H9 (cell line): ENCODE data around the gene ERFL. TPM values are rescaled to one million over a fixed set of nuclear protein-coding genes. Genes with fewer than 3 reads are reported as not detected.

Source experiments
- DNase-seq: peaks from one replicate; pipeline ENCODE4 v3.0.0-alpha.2; 2017
- H2AFZ ChIP-seq: one replicate; pipeline ENCODE4 v1.6.1; 2013; ENCODE audit warnings: mild to moderate bottlenecking, low read length, control low read depth, moderate library complexity
- H2AK5ac ChIP-seq: 2 replicates; pipeline ENCODE4 v1.6.1; 2013; ENCODE audit warnings: low read length, control low read depth, mixed read lengths; ENCODE audit not compliant: insufficient read length
- H2BK120ac ChIP-seq: one replicate; pipeline ENCODE4 v1.6.1; 2013; ENCODE audit warnings: low read depth, mild to moderate bottlenecking, low read length, control low read depth, inconsistent platforms; ENCODE audit not compliant: poor library complexity, severe bottlenecking
- H2BK12ac ChIP-seq: 2 replicates; pipeline ENCODE4 v1.6.1; 2013; ENCODE audit warnings: low read length, control low read depth, mixed read lengths, low read depth; ENCODE audit not compliant: insufficient read length
- H2BK15ac ChIP-seq: 2 replicates; pipeline ENCODE4 v1.6.1; 2013; ENCODE audit warnings: low read depth, low read length, control low read depth
- H2BK20ac ChIP-seq: one replicate; pipeline ENCODE4 v1.6.1; 2013; ENCODE audit warnings: low read depth, mild to moderate bottlenecking, low read length, control low read depth, inconsistent platforms; ENCODE audit not compliant: poor library complexity, severe bottlenecking
- H2BK5ac ChIP-seq: 2 replicates; pipeline ENCODE4 v1.6.1; 2013; ENCODE audit warnings: low read length, control low read depth, mixed read lengths; ENCODE audit not compliant: insufficient read length
- H3K14ac ChIP-seq: 2 replicates; pipeline ENCODE4 v1.6.1; 2013; ENCODE audit warnings: low read length, control low read depth; ENCODE audit not compliant: insufficient read depth
- H3K18ac ChIP-seq: 2 replicates; pipeline ENCODE4 v1.6.1; 2013; ENCODE audit warnings: low read depth, mild to moderate bottlenecking, mixed read lengths, low read length, control low read depth; ENCODE audit not compliant: insufficient read length
- H3K23ac ChIP-seq: 2 replicates; pipeline ENCODE4 v1.6.1; 2013; ENCODE audit warnings: low read length, control low read depth, mixed read lengths, low read depth; ENCODE audit not compliant: insufficient read length
- H3K23me2 ChIP-seq: 2 replicates; pipeline ENCODE4 v1.6.1; 2013; ENCODE audit warnings: low read depth, mild to moderate bottlenecking, mixed read lengths, low read length, control low read depth; ENCODE audit not compliant: insufficient read length, poor library complexity, severe bottlenecking
- H3K27ac ChIP-seq: 2 replicates; pipeline ENCODE4 v1.5.1; 2013; ENCODE audit warnings: low read length, control low read depth, mixed read lengths, low read depth; ENCODE audit not compliant: insufficient read length
- H3K27me3 ChIP-seq: 2 replicates; pipeline ENCODE4 v1.6.1; 2013; ENCODE audit warnings: low read length, control low read depth, inconsistent platforms; ENCODE audit not compliant: insufficient read depth
- H3K4ac ChIP-seq: 2 replicates; pipeline ENCODE4 v1.6.1; 2013; ENCODE audit warnings: low read depth, mild to moderate bottlenecking, control low read depth, inconsistent platforms, low read length, moderate library complexity
- H3K4me1 ChIP-seq: 2 replicates; pipeline ENCODE4 v1.6.1; 2013; ENCODE audit warnings: low read length, control low read depth, inconsistent platforms; ENCODE audit not compliant: insufficient read depth
- H3K4me2 ChIP-seq: 2 replicates; pipeline ENCODE4 v1.6.1; 2013; ENCODE audit warnings: low read length, control low read depth, mixed read lengths; ENCODE audit not compliant: insufficient read length, insufficient read depth
- H3K56ac ChIP-seq: 2 replicates; pipeline ENCODE4 v1.6.1; 2013; ENCODE audit warnings: low read depth, mild to moderate bottlenecking, mixed read lengths, low read length, control low read depth; ENCODE audit not compliant: insufficient read length
- H3K79me1 ChIP-seq: 2 replicates; pipeline ENCODE4 v1.6.1; 2013; ENCODE audit warnings: low read depth, mild to moderate bottlenecking, moderate library complexity, low read length, control low read depth, inconsistent platforms; ENCODE audit not compliant: insufficient read depth, poor library complexity, severe bottlenecking
- H3K79me2 ChIP-seq: 2 replicates; pipeline ENCODE4 v1.6.1; 2013; ENCODE audit warnings: low read length, control low read depth, inconsistent platforms; ENCODE audit not compliant: insufficient read depth
- H3K9ac ChIP-seq: 2 replicates; pipeline ENCODE4 v1.6.1; 2013; ENCODE audit warnings: low read length, control low read depth, mixed read lengths; ENCODE audit not compliant: insufficient read length; ENCODE audit errors: extremely low read depth
- H3K9me3 ChIP-seq: one replicate; pipeline ENCODE4 v1.6.1; 2013; ENCODE audit warnings: low read depth, low read length, inconsistent platforms; ENCODE audit not compliant: control insufficient read depth
- H3T11ph ChIP-seq: one replicate; pipeline ENCODE4 v1.6.1; 2013; ENCODE audit warnings: mild to moderate bottlenecking, low read length, control low read depth, inconsistent platforms
- H4K20me1 ChIP-seq: one replicate; pipeline ENCODE4 v1.6.1; 2013; ENCODE audit not compliant: control insufficient read depth, insufficient read length, insufficient read depth
- H4K5ac ChIP-seq: 2 replicates; pipeline ENCODE4 v1.6.1; 2013; ENCODE audit warnings: low read depth, mild to moderate bottlenecking, mixed read lengths, low read length, control low read depth; ENCODE audit not compliant: insufficient read length
- H4K8ac ChIP-seq: replicated peaks from 2 replicates; pipeline ENCODE4 v1.6.1; 2013; ENCODE audit warnings: low read length, control low read depth, mixed read lengths, low read depth; ENCODE audit not compliant: insufficient read length
- H4K91ac ChIP-seq: 2 replicates; pipeline ENCODE4 v1.6.1; 2013; ENCODE audit warnings: low read depth, mild to moderate bottlenecking, moderate library complexity, mixed read lengths, low read length, control low read depth; ENCODE audit not compliant: insufficient read length
- H3K27ac Mint-ChIP-seq, 3 experiments: 2 replicates in 2 of 3; 3 replicates in 1 of 3; pipeline ENCODE4 v1.8.0; 2020 to 2021; ENCODE audit warnings: mixed read lengths in 3 of 3, mild to moderate bottlenecking in 1 of 3, moderate library complexity in 1 of 3
- H3K27me3 Mint-ChIP-seq: 2 replicates; pipeline ENCODE4 v1.8.0; 2021; ENCODE audit warnings: low read depth, mild to moderate bottlenecking, moderate library complexity, mixed read lengths
- H3K36me3 Mint-ChIP-seq, 3 experiments: 2 replicates in 2 of 3; 3 replicates in 1 of 3; pipeline ENCODE4 v1.8.0; 2020 to 2021; ENCODE audit warnings: low read depth in 3 of 3, mixed read lengths in 3 of 3; ENCODE audit not compliant: insufficient read depth in 1 of 3
- H3K4me1 Mint-ChIP-seq, 2 experiments: 2 replicates each; pipeline ENCODE4 v1.8.0; 2020; ENCODE audit warnings: mixed read lengths in 2 of 2
- H3K4me3 Mint-ChIP-seq, 2 experiments: 2 replicates in 1 of 2; 3 replicates in 1 of 2; pipeline ENCODE4 v1.8.0; 2020 to 2021; ENCODE audit warnings: mild to moderate bottlenecking in 2 of 2, mixed read lengths in 2 of 2, moderate library complexity in 1 of 2
- H3K9me3 Mint-ChIP-seq, 2 experiments: 2 replicates in 1 of 2; 3 replicates in 1 of 2; pipeline ENCODE4 v1.8.0; 2020; ENCODE audit warnings: mild to moderate bottlenecking in 2 of 2, mixed read lengths in 2 of 2, moderate library complexity in 1 of 2
- CTCF ChIP-seq: fragments of 200-600 bp; sonication (generic); conservative IDR thresholded peaks from 3 replicates; pipeline ENCODE4 v1.8.0; 2021; ENCODE audit warnings: antibody characterized with exemption, mild to moderate bottlenecking
- WGBS: extraction: QIAGEN DNeasy Blood & Tissue Kit; methylation state at CpG from one replicate; pipeline ENCODE4 v1.1.7; 2013; ENCODE audit warnings: missing lambda C conversion rate, low lambda C conversion rate, mixed read lengths; ENCODE audit not compliant: insufficient read length; ENCODE audit errors: extremely low coverage; 5-methylcytosine and 5-hydroxymethylcytosine counted together
- total RNA-seq: library from RNA; stranded (reverse); gene quantifications from 2 replicates; pipeline ENCODE4 v1.2.1, GENCODE V29; 2021

The ERFL gene
- total RNA-seq, 1 experiment from 2014 or later = 0.22 TPM

- DNase-seq = no peak
- Histone ChIP-seq H4K5ac (no peak overlapping the region), H4K91ac (no peak overlapping the region), H3K9me3 (no peaks in the 10 kb centered on the region), H2BK15ac (no peak overlapping the region), H3K56ac (no peak overlapping the region), H2BK120ac (no peak overlapping the region), H3K79me1 (no peaks in the 10 kb centered on the region), H3K9ac (no peak overlapping the region), H3K27me3 (peaks cover 57% of the 10 kb centered on the region), H3K4ac (no peak overlapping the region), H2BK20ac (no peak overlapping the region), H4K20me1 (no peaks in the 10 kb centered on the region), H2AFZ (no peak overlapping the region), H4K8ac (no peak overlapping the region), H3K4me1 (no peaks in the 10 kb centered on the region), H2BK12ac (no peak overlapping the region), H3T11ph (no peak overlapping the region), H3K79me2 (no peaks in the 10 kb centered on the region), H2AK5ac (no peak overlapping the region), H3K23me2 (peaks cover 5% of the 10 kb centered on the region), H3K4me2 (no peak overlapping the region), H3K14ac (no peak overlapping the region; the same call in 1 of the 2 replicates), H2BK5ac (no peak overlapping the region), H3K23ac (no peak overlapping the region), H3K27ac (no peak overlapping the region), H3K18ac (no peak overlapping the region)
- H3K27ac Mint-ChIP-seq = no peak overlapping the region; a peak in 1 of 7 replicates
- peaks cover 0 to 2% of the 10 kb centered on the region in 2 experiments; a peak in 1 of 5 replicates for H3K9me3 Mint-ChIP-seq
- peaks cover 6 to 19% of the 10 kb centered on the region in 2 experiments; a peak in 3 of 4 replicates for H3K4me1 Mint-ChIP-seq
- H3K36me3 Mint-ChIP-seq = peaks cover 0 to 6% (median 2%) of the 10 kb centered on the region in 3 experiments; a peak in 3 of 7 replicates
- peak overlapping the region in 1 of 2 experiments; percentile 76; a peak in 2 of 5 replicates for H3K4me3 Mint-ChIP-seq
- no peak for TF ChIP-seq CTCF
- no CpG with 5 or more reads among the region's 13 CpGs for WGBS
- H3K27me3 Mint-ChIP-seq = peaks cover 3% of the 10 kb centered on the region
Observed at GRCh38 chr19:41910992-41911888, 17.0 kb downstream of the ERFL start.
